H1 (cell line): ENCODE data around the gene MYO18A.

Experiments used
- JUN ChIP-seq: IDR thresholded peaks from 2 replicates; pipeline ENCODE4 v1.6.1; 2011; ENCODE audit warnings: low read depth, mild to moderate bottlenecking, improper control_type of control experiment, low read length
- POLR2A ChIP-seq, 2 experiments: IDR thresholded peaks; 1 replicate in 1 of 2; 2 replicates in 1 of 2; pipeline ENCODE4 v1.6.1; 2011; ENCODE audit warnings: low read depth in 2 of 2, low read length in 2 of 2, mild to moderate bottlenecking in 2 of 2; ENCODE audit errors: control extremely low read depth in 1 of 2
- TAF1 ChIP-seq: IDR thresholded peaks from 2 replicates; pipeline ENCODE4 v1.6.1; 2011; ENCODE audit warnings: mild to moderate bottlenecking, low read depth, low read length
- ZNF274 ChIP-seq: IDR thresholded peaks from 2 replicates; pipeline ENCODE4 v1.7.0; 2012; ENCODE audit warnings: low read length, borderline replicate concordance; ENCODE audit errors: extremely low read depth
- TF ChIP-seq, protein P1 (sequence below), 3 experiments: IDR thresholded peaks; 1 replicate in 2 of 3; 2 replicates in 1 of 3; pipeline versions ENCODE4 v1.5.1 to v1.6.1; 2011; ENCODE audit warnings: low read length in 3 of 3, mild to moderate bottlenecking in 3 of 3, inconsistent platforms in 2 of 3, low read depth in 1 of 3, moderate library complexity in 1 of 3; ENCODE audit not compliant: insufficient read depth in 1 of 3; ENCODE audit errors: control extremely low read depth in 1 of 3
- TF ChIP-seq, protein P2 (sequence below): IDR thresholded peaks from 2 replicates; pipeline ENCODE4 v1.6.1; 2011; ENCODE audit warnings: low read length, improper control_type of control experiment

DNA sequence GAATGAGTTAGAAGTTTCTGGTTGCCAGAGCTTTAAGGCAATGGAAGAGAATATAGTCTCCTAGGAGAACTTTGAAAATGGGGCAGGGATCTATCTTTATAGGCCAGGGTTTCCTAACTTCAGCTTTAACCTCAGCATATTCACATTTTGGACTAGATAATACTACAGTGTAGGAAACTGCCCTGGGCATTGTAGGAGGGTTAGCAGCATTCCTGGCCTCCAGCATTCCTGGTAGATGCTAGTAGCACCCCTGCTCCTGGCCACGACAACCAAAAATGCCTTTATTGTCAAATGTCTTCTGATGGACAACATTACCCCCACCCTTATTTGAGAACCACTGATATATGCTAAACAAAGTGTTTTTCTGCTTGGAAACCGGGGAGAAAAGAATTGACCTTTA, 27.8 kb upstream of the MYO18A start:
- no peak for TF ChIP-seq ZNF274
- TF ChIP-seq, protein P1, sequence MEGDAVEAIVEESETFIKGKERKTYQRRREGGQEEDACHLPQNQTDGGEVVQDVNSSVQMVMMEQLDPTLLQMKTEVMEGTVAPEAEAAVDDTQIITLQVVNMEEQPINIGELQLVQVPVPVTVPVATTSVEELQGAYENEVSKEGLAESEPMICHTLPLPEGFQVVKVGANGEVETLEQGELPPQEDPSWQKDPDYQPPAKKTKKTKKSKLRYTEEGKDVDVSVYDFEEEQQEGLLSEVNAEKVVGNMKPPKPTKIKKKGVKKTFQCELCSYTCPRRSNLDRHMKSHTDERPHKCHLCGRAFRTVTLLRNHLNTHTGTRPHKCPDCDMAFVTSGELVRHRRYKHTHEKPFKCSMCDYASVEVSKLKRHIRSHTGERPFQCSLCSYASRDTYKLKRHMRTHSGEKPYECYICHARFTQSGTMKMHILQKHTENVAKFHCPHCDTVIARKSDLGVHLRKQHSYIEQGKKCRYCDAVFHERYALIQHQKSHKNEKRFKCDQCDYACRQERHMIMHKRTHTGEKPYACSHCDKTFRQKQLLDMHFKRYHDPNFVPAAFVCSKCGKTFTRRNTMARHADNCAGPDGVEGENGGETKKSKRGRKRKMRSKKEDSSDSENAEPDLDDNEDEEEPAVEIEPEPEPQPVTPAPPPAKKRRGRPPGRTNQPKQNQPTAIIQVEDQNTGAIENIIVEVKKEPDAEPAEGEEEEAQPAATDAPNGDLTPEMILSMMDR (IDR thresholded peaks at IDR 0.05; ENCODE audit: control extremely low read depth in 1 of 3, insufficient read depth in 1 of 3, low read depth in 1 of 3, low read length in 3 of 3): no peak
- no peak for TF ChIP-seq TAF1
- TF ChIP-seq, protein P2, sequence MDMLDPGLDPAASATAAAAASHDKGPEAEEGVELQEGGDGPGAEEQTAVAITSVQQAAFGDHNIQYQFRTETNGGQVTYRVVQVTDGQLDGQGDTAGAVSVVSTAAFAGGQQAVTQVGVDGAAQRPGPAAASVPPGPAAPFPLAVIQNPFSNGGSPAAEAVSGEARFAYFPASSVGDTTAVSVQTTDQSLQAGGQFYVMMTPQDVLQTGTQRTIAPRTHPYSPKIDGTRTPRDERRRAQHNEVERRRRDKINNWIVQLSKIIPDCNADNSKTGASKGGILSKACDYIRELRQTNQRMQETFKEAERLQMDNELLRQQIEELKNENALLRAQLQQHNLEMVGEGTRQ: no peak
- TF ChIP-seq POLR2A (IDR thresholded peaks at IDR 0.05; ENCODE audit: control extremely low read depth in 1 of 2, low read depth in 2 of 2, low read length in 2 of 2): no peak
- no peak for TF ChIP-seq JUN
